ELR (cell line): ENCODE data around the gene TMPRSS7.
"Not testable (repeated sequence)": the region's sequence is repeated elsewhere in the genome, so short reads cannot be mapped to it uniquely, and the experiment has no call there.

ENCODE experiments used
- DNase-seq: peaks from one replicate; pipeline ENCODE4 v3.0.0-alpha.2; 2015; ENCODE audit warnings: low read depth

The TMPRSS7 gene

DNA sequence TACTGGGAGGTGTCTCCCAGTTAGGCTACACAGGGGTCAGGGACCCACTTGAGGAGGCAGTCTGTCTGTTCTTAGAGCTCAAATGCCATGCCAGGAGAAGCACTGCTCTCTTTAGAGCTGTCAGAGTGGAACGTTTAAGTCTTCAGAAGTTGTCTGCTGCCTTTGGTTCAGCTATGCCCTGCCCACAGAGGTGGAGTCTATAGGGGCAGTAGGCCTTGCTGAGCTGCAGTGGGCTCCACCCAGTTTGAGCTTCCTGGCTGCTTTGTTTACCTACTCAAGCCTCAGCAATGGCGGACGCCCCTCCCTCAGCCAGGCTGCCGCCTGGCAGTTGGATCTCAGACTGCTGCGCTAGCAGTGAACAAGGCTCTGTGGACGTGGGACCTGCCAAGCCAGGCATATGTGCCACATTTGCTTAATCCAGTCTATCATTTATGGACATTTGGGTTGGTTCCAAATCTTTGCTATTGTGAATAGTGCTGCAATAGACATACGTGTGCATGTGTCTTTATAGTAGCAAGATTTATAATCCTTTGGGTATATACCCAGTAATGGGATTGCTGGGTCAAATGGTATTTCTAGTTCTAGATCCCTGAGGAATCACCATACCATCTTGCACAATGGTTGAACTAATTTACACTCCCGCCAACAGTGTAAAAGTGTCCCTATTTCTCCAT, 38.0 kb downstream of the TMPRSS7 start:
- not testable (repeated sequence) for DNase-seq

DNA sequence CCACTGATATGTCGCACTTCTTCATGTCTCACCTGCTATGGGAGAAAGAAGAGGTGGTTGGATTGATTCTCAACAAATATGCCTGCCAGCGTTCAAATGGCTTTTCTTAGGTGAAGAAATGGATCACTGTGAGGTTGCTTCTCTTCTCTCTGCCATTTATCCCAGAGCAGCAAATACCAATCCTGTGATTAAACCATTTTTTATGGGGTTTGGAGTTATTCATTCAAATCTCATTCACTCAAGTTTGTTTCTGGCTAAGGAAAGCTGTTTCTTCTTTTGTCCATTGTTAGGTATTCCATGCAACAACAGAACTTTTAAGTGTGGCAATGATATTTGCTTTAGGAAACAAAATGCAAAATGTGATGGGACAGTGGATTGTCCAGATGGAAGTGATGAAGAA, 39.5 kb downstream of the TMPRSS7 start:
- peak; percentile 73 for DNase-seq

- DNase-seq, result peak; percentile 97
Measured at GRCh38 chr3:112074616-112075497, 40.3 kb downstream of the TMPRSS7 start.

GRCh38 chr3:112078125-112079083, 43.9 kb downstream of the TMPRSS7 start:
- no peak for DNase-seq

DNA sequence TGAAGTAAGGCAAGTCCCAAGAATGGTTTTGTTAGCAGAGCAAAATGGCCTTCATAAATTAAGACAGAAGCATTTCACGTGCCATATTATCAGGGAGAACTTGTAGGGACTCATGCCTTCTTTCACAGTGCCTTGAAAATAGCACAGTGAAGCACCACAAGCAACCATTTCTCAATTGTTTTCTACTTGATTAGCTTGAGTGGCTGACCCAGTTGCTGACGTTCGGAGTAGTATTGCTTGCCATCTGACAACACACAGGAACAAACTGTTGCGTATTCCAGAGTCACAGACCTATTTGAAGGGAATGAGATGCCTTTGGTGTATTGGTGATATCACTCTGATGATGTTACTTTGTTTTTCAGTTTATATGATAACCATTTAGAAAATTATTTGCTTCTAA, 48.7 kb downstream of the TMPRSS7 start:
- no peak for DNase-seq

DNA sequence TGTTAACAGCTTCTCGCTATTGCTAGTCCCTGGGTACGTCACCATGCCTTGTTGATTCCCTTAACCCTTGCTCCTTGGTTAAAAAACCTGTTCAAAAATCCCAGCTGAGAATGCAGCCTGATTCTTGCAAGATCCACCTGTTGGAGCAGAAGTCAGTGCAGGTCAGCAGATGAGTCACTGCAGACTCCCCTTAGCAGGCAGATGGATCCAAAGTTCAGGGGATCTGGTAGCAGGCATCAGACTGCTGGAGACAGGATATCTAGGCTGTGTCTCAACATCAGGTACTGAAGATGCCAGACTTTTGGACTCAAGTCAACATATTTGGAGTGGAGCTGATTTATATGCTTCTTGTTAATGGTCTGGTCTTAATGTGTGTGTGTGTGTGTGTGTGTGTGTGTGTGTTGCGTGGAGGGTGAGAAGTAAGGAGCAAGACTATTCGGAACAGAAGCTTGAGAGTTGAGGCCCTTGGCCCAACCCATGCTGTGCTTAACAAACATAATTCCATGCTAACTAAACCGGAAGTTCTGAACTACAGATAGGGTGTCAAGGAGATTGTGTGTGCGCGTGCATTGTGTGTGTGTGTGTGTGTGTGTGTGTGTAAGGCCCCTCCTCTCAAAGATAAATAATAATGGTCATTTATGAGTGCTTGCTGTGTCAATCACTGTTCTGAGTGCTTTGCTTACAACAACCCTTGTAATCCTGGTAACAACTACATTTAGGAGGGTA, 50.6 kb downstream of the TMPRSS7 start:
- no peak for DNase-seq

DNA sequence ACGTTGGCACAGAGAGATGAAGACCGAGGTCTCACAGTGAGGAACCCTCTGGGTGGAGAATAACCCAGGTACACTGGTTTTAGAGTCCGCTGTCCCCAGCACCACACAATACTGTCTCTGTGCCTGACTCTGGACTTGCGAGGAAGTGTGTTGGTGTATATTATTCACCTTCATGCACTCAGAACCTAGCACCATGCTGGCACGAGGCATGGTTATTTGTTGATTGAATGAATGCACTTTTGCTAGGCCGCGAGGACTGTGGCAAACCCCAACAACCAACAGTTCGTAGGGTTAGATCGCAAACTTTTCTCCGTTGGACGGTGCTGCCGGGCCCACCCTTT, 51.2 kb downstream of the TMPRSS7 start:
- DNase-seq, result no peak

DNA sequence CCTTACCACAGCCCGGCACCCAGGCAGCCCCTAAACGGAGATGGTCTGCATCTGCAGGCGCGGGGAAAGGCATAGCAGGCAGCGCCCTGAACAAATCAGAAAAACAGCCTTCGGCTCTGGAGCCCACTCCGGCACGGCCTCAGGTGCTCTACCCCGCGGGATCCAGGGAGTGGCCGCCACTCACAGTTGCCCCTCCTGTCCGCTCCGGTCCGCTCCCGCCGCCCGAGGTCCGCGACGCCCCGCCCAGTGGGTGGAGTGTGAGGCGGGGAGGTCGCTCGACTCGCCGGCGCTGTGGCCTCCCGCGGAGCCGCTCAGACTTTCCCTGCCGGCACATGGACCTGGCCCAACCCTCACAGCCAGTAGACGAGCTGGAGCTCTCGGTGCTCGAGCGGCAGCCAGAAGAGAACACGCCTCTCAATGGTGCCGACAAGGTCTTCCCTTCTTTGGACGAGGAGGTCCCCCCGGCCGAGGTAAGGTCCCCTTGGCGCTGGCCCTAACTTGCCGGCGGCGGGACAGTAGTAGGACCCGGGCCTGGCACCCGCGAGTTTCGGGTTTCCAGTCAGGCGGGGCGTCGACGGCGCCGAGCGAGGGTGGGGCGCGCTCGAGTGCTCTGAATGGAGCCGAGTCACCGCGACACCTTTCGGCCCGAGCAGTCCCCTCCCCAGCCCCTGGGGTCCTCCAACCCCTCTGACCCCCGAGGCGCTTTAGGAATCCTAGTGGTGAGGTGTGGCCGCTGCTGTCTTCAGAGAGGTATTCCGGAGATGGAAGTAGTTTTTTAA, 51.7 kb downstream of the TMPRSS7 start, which contains the start of gene C3orf52:
C3orf52 (plus strand) TSS at position 314 of the 779 bp plus-strand sequence; CDS start at position 333, 19 bp downstream.
- DNase-seq, result peak; percentile 92

GRCh38 chr3:112086875-112087524, 52.5 kb downstream of the TMPRSS7 start:
- peak; percentile 80 for DNase-seq

GRCh38 chr3:112087746-112088145, 53.2 kb downstream of the TMPRSS7 start:
- DNase-seq, result no peak

- no peak for DNase-seq
Measured at GRCh38 chr3:112088944-112089343, 54.4 kb downstream of the TMPRSS7 start.

GRCh38 chr3:112089956-112090886, 55.7 kb downstream of the TMPRSS7 start:
- DNase-seq, result no peak

DNA sequence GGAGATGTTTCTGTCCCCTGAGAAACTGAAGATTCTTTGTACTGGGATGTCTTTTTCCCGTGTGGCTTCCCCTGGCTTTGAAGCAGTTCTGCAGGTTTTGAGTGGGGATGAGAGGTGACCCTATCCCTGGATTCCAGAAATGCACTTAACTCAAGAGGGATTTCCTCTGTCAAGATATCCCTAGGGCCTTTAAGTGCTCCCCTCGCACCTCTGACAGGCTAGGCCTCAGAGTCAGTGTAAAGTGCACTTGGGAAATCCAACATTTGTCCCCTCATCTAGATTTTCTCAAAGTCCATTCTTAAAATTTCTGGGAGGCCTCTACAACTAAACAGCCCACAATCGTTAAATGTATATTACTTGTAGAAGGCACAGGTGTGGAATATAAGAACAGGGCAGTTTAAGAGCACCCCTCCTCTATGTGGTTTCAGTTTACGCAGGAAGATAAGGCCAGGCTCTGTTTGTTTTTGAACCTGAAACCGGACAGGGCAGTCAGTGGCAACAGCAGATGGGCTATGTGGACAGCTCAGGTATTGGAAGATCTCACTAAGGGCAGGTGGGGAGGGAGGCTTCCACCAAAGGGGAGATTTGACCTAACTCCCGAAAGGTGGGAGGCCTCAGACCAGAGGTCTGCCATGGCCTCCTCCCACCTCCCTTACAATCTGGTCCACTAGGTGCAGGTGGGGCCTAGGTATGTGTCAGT, 56.5 kb downstream of the TMPRSS7 start:
- no peak for DNase-seq

- peak; percentile 20 for DNase-seq
Measured at GRCh38 chr3:112092496-112093179, 58.1 kb downstream of the TMPRSS7 start.

DNA sequence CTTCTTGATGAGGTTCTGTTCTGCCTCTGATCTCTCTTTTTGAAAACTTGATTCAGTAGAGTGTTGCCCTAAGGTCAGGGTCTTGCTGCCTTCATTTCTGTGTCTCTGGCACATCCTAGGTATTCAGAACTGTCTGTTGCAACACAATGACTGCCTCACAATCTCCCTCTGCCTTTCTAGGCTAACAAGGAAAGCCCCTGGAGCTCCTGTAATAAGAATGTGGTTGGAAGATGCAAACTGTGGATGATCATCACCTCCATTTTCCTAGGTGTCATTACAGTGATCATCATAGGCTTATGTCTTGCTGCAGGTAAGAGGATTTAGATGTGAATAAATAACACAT, 58.6 kb downstream of the TMPRSS7 start:
- DNase-seq, result no peak

DNA sequence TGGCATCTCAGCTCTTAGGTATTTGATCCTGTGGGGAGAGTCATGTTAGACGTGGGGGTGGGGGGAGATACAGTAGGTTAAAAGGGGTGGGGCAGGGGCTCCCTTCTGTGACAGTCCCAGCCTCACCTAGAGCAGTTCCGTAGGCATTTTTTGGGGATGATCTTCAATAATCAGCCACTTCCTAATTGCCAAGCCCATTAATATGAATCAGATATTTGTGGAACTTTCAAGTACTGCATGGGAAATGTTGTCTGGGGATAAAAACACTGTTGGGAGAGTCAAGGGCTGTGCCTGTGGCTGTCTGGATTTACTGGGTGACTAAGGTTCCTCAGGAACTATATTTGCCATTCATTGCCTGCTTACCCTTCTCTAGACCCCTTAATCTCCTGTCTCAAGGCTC, 61.2 kb downstream of the TMPRSS7 start:
- peak; percentile 17 for DNase-seq

DNA sequence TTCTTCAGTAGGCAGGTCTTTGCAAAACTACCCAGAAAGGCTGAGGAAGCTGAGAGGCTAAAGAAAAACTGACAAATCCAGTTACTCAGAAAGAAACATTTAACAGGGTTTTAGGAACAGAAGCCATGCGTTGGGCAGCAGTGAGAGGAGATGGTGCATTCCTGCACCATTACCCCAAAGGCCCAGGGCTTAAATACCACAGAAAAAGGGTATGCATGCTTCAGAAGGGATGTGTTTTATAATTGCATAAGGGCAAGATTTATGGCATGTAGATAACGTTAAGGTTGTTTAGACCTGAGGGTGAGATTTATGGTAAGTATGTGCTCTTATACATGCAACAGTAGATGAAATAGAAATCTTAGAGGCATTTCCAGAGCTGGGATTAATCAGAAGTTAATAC, 61.6 kb downstream of the TMPRSS7 start:
- peak; percentile 63 for DNase-seq

GRCh38 chr3:112097378-112097777, 62.8 kb downstream of the TMPRSS7 start:
- peak; percentile 100 for DNase-seq
